ENCODE data around the gene DHX57. TPM values are rescaled to one million over a fixed set of nuclear protein-coding genes. Genes with fewer than 3 reads are reported as not detected.

Gene DHX57
- total RNA-seq, 2 experiments from 2014 or later = 14.8 to 16.3 TPM

GRCh38 chr2:38889575-38889974 is 13.8 kb upstream of the DHX57 start, which contains the start of gene ARHGEF33:
Gene ARHGEF33, plus strand, starts transcription at chr2:38889875. Its CDS starts 29,573 bp downstream, at chr2:38919448.
- POLR2A ChIA-PET = no interaction called here
- peaks cover 2% of the 10 kb centered on the region for H3K9me3 Mint-ChIP-seq

GRCh38 chr2:38889045-38889444 is 13.3 kb upstream of the DHX57 start:
- DNase-seq = no peak
- no peak overlapping the region for H3K27ac Mint-ChIP-seq
- peaks cover 8% of the 10 kb centered on the region for H3K27me3 Mint-ChIP-seq
- POLR2A ChIA-PET = no interaction called here
- no peaks in the 10 kb centered on the region for H3K4me1 Mint-ChIP-seq
- no peaks in the 10 kb centered on the region for H3K36me3 Mint-ChIP-seq
- no peak overlapping the region for H3K4me3 Mint-ChIP-seq
- no peak for ATAC-seq (ENCODE audit: low read depth)
- peaks cover 2% of the 10 kb centered on the region for H3K9me3 Mint-ChIP-seq

More at GRCh38 chr2:38889575-38889974, 13.8 kb upstream of the DHX57 start, which contains the start of gene ARHGEF33:
- no peak within 1 kb of the TSS for H3K27ac Mint-ChIP-seq
- H3K27me3 Mint-ChIP-seq = peaks cover 8% of the 10 kb centered on the region
- no peak within 1 kb of the TSS for H3K4me3 Mint-ChIP-seq
- no peaks in the 10 kb centered on the region for H3K4me1 Mint-ChIP-seq
- no peaks in the 10 kb centered on the region for H3K36me3 Mint-ChIP-seq
- ATAC-seq (ENCODE audit: low read depth) (no peak), DNase-seq (no peak)

- Mint-ChIP-seq H3K27ac (no peak overlapping the region), H3K4me1 (no peaks in the 10 kb centered on the region), H3K9me3 (peaks cover 2% of the 10 kb centered on the region), H3K4me3 (no peak overlapping the region), H3K27me3 (peaks cover 8% of the 10 kb centered on the region), H3K36me3 (no peaks in the 10 kb centered on the region)
- ATAC-seq (ENCODE audit: low read depth) (no peak), DNase-seq (no peak)
- POLR2A ChIA-PET = no interaction called here
Observed at GRCh38 chr2:38887902-38888554, 12.3 kb upstream of the DHX57 start.

GRCh38 chr2:38887347-38887746 is 11.6 kb upstream of the DHX57 start:
- H3K9me3 Mint-ChIP-seq = peaks cover 2% of the 10 kb centered on the region
- no peak overlapping the region for H3K4me3 Mint-ChIP-seq
- peaks cover 8% of the 10 kb centered on the region for H3K27me3 Mint-ChIP-seq
- no peak overlapping the region for H3K27ac Mint-ChIP-seq
- no peak for DNase-seq
- H3K36me3 Mint-ChIP-seq = no peaks in the 10 kb centered on the region
- no peaks in the 10 kb centered on the region for H3K4me1 Mint-ChIP-seq
- POLR2A ChIA-PET = no interaction called here
- ATAC-seq (ENCODE audit: low read depth) = no peak

GRCh38 chr2:38886063-38886462 is 10.3 kb upstream of the DHX57 start:
- Mint-ChIP-seq H3K36me3 (no peaks in the 10 kb centered on the region), H3K27ac (no peak overlapping the region), H3K27me3 (peaks cover 4% of the 10 kb centered on the region), H3K9me3 (peaks cover 2% of the 10 kb centered on the region), H3K4me3 (no peak overlapping the region), H3K4me1 (no peaks in the 10 kb centered on the region)
- ATAC-seq (ENCODE audit: low read depth) (no peak), DNase-seq (no peak)
- POLR2A ChIA-PET = no interaction called here

GRCh38 chr2:38876407-38876806 is 673 bp upstream of the DHX57 start:
- Mint-ChIP-seq H3K4me3 (peak overlapping the region; percentile 97), H3K27ac (peak overlapping the region; percentile 75), H3K4me1 (peaks cover 15% of the 10 kb centered on the region), H3K9me3 (peaks cover 9% of the 10 kb centered on the region), H3K27me3 (no peaks in the 10 kb centered on the region), H3K36me3 (peaks cover 9% of the 10 kb centered on the region)
- POLR2A ChIA-PET = interaction anchor here (2.2 kb wide), 1 partner anchor 125 kb away, joined by 19 read pairs; the partner anchor contains the start of gene SRSF7
- ATAC-seq (ENCODE audit: low read depth) = no peak
- DNase-seq = no peak

GRCh38 chr2:38875227-38875575 is 533 bp downstream of the DHX57 start:
- no peak for ATAC-seq (ENCODE audit: low read depth)
- Mint-ChIP-seq H3K4me1 (peaks cover 15% of the 10 kb centered on the region), H3K9me3 (peaks cover 11% of the 10 kb centered on the region), H3K36me3 (peaks cover 12% of the 10 kb centered on the region), H3K27ac (peak overlapping the region; percentile 86), H3K4me3 (peak overlapping the region; percentile 97), H3K27me3 (no peaks in the 10 kb centered on the region)
- POLR2A ChIA-PET = interaction anchor here (0.9 to 2.2 kb wide), 2 partner anchors 57 to 124 kb away, joined by 3 to 19 read pairs; partner anchors contain the start of gene SRSF7
- no peak for DNase-seq

GRCh38 chr2:38873763-38874162 is 2.0 kb downstream of the DHX57 start:
- ATAC-seq (ENCODE audit: low read depth) (no peak), DNase-seq (no peak)
- Mint-ChIP-seq H3K4me1 (peaks cover 15% of the 10 kb centered on the region), H3K4me3 (no peak overlapping the region), H3K27ac (no peak overlapping the region), H3K36me3 (peaks cover 22% of the 10 kb centered on the region), H3K27me3 (no peaks in the 10 kb centered on the region), H3K9me3 (peaks cover 19% of the 10 kb centered on the region)
- POLR2A ChIA-PET = interaction anchor here (0.7 kb wide), 1 partner anchor 621 kb away, joined by 4 read pairs; no protein-coding TSS in a partner anchor

- Mint-ChIP-seq H3K9me3 (peaks cover 19% of the 10 kb centered on the region), H3K4me3 (no peak overlapping the region), H3K36me3 (peaks cover 31% of the 10 kb centered on the region), H3K27me3 (no peaks in the 10 kb centered on the region), H3K4me1 (peaks cover 12% of the 10 kb centered on the region), H3K27ac (no peak overlapping the region)
- POLR2A ChIA-PET = no interaction called here
- ATAC-seq (ENCODE audit: low read depth) (no peak), DNase-seq (no peak)
Observed at GRCh38 chr2:38871432-38871831, 4.3 kb downstream of the DHX57 start.

GRCh38 chr2:38866773-38867443 is 8.8 kb downstream of the DHX57 start:
- peaks cover 5% of the 10 kb centered on the region for H3K4me1 Mint-ChIP-seq
- H3K27ac Mint-ChIP-seq = no peak overlapping the region
- H3K36me3 Mint-ChIP-seq = peaks cover 37% of the 10 kb centered on the region
- POLR2A ChIA-PET = no interaction called here
- ATAC-seq (ENCODE audit: low read depth) = no peak
- H3K27me3 Mint-ChIP-seq = no peaks in the 10 kb centered on the region
- H3K9me3 Mint-ChIP-seq = peaks cover 11% of the 10 kb centered on the region
- DNase-seq = no peak
- no peak overlapping the region for H3K4me3 Mint-ChIP-seq

- no peaks in the 10 kb centered on the region for H3K9me3 Mint-ChIP-seq
- DNase-seq (no peak), ATAC-seq (ENCODE audit: low read depth) (peak; percentile 42)
- no peak overlapping the region for H3K27ac Mint-ChIP-seq
- POLR2A ChIA-PET = interaction anchor here (0.7 to 1.6 kb wide), 2 partner anchors 112 to 195 kb away, joined by 3 read pairs; partner anchors contain the start of gene SRSF7
- H3K27me3 Mint-ChIP-seq = no peaks in the 10 kb centered on the region
- H3K36me3 Mint-ChIP-seq = peaks cover 32% of the 10 kb centered on the region
- no peak overlapping the region for H3K4me3 Mint-ChIP-seq
- peaks cover 5% of the 10 kb centered on the region for H3K4me1 Mint-ChIP-seq
Observed at GRCh38 chr2:38863061-38863695, 12.6 kb downstream of the DHX57 start.

GRCh38 chr2:38862476-38862875 is 13.3 kb downstream of the DHX57 start:
- no peaks in the 10 kb centered on the region for H3K27me3 Mint-ChIP-seq
- no peak overlapping the region for H3K4me3 Mint-ChIP-seq
- no peak overlapping the region for H3K27ac Mint-ChIP-seq
- no peak for ATAC-seq (ENCODE audit: low read depth)
- peaks cover 26% of the 10 kb centered on the region for H3K36me3 Mint-ChIP-seq
- DNase-seq = no peak
- peaks cover 5% of the 10 kb centered on the region for H3K4me1 Mint-ChIP-seq
- no peaks in the 10 kb centered on the region for H3K9me3 Mint-ChIP-seq
- POLR2A ChIA-PET = interaction anchor here (1.6 kb wide), 1 partner anchor 111 kb away, joined by 3 read pairs; the partner anchor contains the start of gene SRSF7

GRCh38 chr2:38856165-38856564 is 19.6 kb downstream of the DHX57 start:
- Mint-ChIP-seq H3K27ac (no peak overlapping the region), H3K9me3 (no peaks in the 10 kb centered on the region), H3K36me3 (peaks cover 9% of the 10 kb centered on the region), H3K4me3 (no peak overlapping the region), H3K4me1 (no peaks in the 10 kb centered on the region), H3K27me3 (no peaks in the 10 kb centered on the region)
- POLR2A ChIA-PET = no interaction called here
- ATAC-seq (ENCODE audit: low read depth) (no peak), DNase-seq (no peak)
